ENCODE measurements around the gene SLC44A3. TPM values are rescaled to one million over a fixed set of nuclear protein-coding genes. Genes with fewer than 3 reads are reported as not detected.

The SLC44A3 gene
- total and polyA plus RNA-seq, 8 donors = 3.1 to 80.3 (median 12.0) TPM; not detected in 1

DNA sequence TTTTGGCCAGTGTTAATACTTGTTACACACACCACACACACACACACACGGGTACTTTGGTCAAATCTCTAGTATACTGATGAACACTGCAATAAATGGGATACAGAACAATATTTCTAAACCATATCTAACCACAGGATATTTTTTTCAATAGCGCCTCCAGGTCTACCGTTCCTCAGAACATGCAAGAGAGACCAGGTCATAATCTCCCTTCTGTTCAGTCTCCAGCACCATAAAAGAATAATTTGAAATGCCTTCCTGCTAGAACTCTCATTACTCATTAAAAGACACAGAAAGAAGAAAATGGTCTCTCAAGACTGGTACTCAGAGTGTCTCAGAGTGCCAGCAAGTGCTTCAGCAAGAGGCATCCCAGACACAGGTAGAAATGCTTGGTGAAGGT lies 11.5 kb upstream of the SLC44A3 start:
- Histone ChIP-seq H3K27me3 (no peaks in the 10 kb centered on the region), H3K4me3 (no peak overlapping the region), H3K27ac (no peak overlapping the region), H3K4me1 (peaks cover 7 to 43% (median 14%) of the 10 kb centered on the region in 4 donors), H3K9me3 (no peaks in the 10 kb centered on the region), H3K36me3 (no peaks in the 10 kb centered on the region)
- DNase-seq = no peak
- TF ChIP-seq, protein P1, sequence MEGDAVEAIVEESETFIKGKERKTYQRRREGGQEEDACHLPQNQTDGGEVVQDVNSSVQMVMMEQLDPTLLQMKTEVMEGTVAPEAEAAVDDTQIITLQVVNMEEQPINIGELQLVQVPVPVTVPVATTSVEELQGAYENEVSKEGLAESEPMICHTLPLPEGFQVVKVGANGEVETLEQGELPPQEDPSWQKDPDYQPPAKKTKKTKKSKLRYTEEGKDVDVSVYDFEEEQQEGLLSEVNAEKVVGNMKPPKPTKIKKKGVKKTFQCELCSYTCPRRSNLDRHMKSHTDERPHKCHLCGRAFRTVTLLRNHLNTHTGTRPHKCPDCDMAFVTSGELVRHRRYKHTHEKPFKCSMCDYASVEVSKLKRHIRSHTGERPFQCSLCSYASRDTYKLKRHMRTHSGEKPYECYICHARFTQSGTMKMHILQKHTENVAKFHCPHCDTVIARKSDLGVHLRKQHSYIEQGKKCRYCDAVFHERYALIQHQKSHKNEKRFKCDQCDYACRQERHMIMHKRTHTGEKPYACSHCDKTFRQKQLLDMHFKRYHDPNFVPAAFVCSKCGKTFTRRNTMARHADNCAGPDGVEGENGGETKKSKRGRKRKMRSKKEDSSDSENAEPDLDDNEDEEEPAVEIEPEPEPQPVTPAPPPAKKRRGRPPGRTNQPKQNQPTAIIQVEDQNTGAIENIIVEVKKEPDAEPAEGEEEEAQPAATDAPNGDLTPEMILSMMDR (IDR thresholded peaks at IDR 0.05) = no peak
- TF ChIP-seq POLR2AphosphoS5 (IDR thresholded peaks at IDR 0.05) (no peak), POLR2A (IDR thresholded peaks at IDR 0.05) (no peak), EP300 (IDR thresholded peaks at IDR 0.05) (no peak)
- WGBS, 5 donors = 67 to 90% (median 75%) methylated on average over 3 of the region's 3 CpGs
- intact Hi-C loops (cut with DNase I; ENCODE audit: low total_unique reads) = loop anchor here (5.0 kb wide), 1 partner anchor 286 kb away; no protein-coding TSS in a partner anchor

DNA sequence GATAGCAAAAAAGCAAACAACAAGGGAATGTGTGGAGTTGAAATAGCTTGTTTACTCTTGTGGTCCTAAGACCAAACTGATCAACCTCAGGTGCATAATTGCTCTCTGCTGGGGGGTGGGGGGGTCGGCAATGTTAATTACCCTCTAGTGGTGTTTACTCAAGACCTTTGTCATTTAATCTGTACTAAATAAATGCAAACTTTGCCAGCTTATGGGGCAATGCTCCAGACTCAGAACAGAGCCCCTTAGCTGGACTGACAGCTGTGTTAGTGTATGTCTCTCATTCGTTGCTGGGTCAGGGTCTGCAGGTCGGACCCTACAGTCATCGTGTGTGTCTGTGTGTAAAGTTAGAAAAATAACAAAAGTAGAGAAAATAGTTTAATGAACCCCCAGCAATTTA lies 7.2 kb upstream of the SLC44A3 start:
- Histone ChIP-seq H3K4me1 (peaks cover 0 to 4% (median 0%) of the 10 kb centered on the region in 4 donors), H3K36me3 (no peaks in the 10 kb centered on the region), H3K27ac (no peak overlapping the region), H3K9me3 (no peaks in the 10 kb centered on the region), H3K4me3 (no peak overlapping the region), H3K27me3 (no peaks in the 10 kb centered on the region)
- TF ChIP-seq EP300 (IDR thresholded peaks at IDR 0.05) (no peak), POLR2A (IDR thresholded peaks at IDR 0.05) (no peak), POLR2AphosphoS5 (IDR thresholded peaks at IDR 0.05) (no peak)
- TF ChIP-seq, protein P1 (IDR thresholded peaks at IDR 0.05) = no peak
- intact Hi-C loops (cut with DNase I; ENCODE audit: low total_unique reads) = no loop called here
- 66 to 80% (median 72%) methylated on average over 4 of the region's 4 CpGs for whole genome bisulfite sequencing, 5 donors
- no peak for DNase-seq

DNA sequence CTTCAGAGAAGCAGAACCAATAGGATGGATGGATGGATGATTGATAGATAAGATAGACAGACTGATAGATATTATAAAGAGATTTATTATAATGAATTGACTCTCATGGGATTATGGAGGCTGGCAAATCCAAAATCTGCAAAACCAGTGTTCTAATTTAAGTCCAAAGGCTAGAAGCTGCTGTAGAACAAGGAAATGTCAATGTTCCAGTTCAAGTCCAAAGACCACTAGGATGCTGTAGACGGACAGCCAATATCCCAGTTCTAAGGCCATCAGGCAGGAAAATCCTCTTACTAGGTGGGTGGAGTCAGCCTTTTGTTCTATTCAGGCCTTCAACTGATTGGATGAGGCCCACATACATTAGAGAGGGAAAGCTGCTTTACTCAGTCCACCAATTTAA lies 4.1 kb upstream of the SLC44A3 start:
- H3K27me3 ChIP-seq = peaks cover 0 to 14% (median 4%) of the 10 kb centered on the region in 3 donors

DNA sequence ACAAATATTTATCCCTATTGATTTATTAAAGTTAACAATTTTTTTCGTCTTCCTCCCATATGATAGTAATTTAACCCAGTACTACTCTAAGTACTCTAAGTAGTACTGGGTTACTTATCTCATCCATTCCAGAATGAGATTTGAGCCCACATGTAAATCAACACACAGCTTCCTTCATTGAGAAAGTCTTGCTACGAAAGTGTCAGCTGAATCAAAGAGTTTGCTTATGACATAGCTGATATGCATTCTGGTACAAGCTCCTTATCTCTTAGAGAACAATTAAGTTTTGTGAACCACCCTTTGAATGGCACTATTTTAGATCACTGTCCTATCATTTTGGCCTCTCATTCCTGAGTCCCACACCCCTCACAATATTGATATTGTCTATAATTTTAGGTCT lies 2.4 kb upstream of the SLC44A3 start:
- Histone ChIP-seq H3K4me1 (peaks cover 8 to 39% (median 20%) of the 10 kb centered on the region in 4 donors), H3K27ac (peak overlapping the region in 1 of 5 donors; percentile 14), H3K36me3 (no peaks in the 10 kb centered on the region), H3K4me3 (no peak overlapping the region), H3K9me3 (no peaks in the 10 kb centered on the region), H3K27me3 (peaks cover 0 to 14% (median 4%) of the 10 kb centered on the region in 3 donors)
- TF ChIP-seq POLR2AphosphoS5 (IDR thresholded peaks at IDR 0.05) (peak in 2 of 3 donors; percentile 38 to 60), POLR2A (IDR thresholded peaks at IDR 0.05) (no peak)
- peak in 1 of 2 donors; percentile 38 for DNase-seq
- 36 to 46% (median 44%) methylated on average over 2 of the region's 2 CpGs for WGBS, 5 donors
- intact Hi-C loops (cut with DNase I; ENCODE audit: low total_unique reads) = no loop called here

More for the DNA sequence above, 4.1 kb upstream of the SLC44A3 start:
- DNase-seq = no peak
- 0 to 93% (median 37%) methylated on average over 1 of the region's 1 CpG for WGBS, 5 donors
- TF ChIP-seq EP300 (IDR thresholded peaks at IDR 0.05) (no peak), POLR2A (IDR thresholded peaks at IDR 0.05) (no peak), POLR2AphosphoS5 (IDR thresholded peaks at IDR 0.05) (no peak)
- TF ChIP-seq, protein P1 (IDR thresholded peaks at IDR 0.05) = no peak
- Histone ChIP-seq H3K27ac (no peak overlapping the region), H3K4me3 (no peak overlapping the region), H3K4me1 (peaks cover 0 to 25% (median 12%) of the 10 kb centered on the region in 4 donors), H3K9me3 (no peaks in the 10 kb centered on the region), H3K36me3 (no peaks in the 10 kb centered on the region)
- intact Hi-C loops (cut with DNase I; ENCODE audit: low total_unique reads) = no loop called here

DNA sequence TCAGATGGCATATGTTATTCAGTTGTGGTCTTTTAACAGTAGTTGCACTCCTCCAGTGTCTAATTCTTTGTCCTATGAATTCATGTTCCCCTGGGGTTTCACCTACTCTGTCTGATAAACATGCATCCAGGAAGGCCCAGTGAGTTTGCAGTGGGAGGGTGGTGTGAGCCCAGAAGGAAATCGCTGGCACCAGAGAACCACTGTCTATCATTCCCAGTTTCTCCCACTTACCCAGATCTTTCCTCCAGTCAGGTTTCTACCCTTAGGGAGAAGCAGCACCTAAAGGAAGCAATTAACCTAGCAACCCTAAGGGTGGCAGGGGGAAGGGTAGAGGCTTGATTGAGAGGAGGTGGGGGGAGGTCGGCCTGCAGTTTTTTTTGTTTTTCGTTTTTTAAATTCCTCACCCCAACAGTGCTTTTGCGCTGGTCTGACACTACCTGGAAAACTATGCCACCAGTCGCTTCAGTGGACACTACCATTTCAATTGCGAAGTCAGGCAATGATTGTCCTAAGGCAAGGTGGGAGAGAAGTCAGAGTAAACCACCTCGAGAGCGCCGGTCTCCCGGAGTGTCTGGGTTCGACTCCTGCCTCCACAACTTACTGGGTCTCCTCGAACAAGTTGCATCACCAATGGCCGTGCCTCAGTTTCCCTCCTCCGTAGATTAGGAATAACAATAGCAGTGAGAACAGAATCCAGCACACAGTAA lies 766 bp upstream of the SLC44A3 start:
- 20 to 50% (median 27%) methylated on average over 14 of the region's 14 CpGs for WGBS, 5 donors
- peak in 1 of 2 donors; percentile 36 for DNase-seq
- Histone ChIP-seq H3K9me3 (no peaks in the 10 kb centered on the region), H3K27me3 (peaks cover 0 to 19% (median 4%) of the 10 kb centered on the region in 3 donors), H3K4me3 (peak overlapping the region; percentile 54 to 71 (median 69)), H3K4me1 (peaks cover 8 to 48% (median 30%) of the 10 kb centered on the region in 4 donors), H3K36me3 (no peaks in the 10 kb centered on the region), H3K27ac (peak overlapping the region; percentile 87 to 98 (median 87))
- intact Hi-C loops (cut with DNase I; ENCODE audit: low total_unique reads) = no loop called here
- no peak for TF ChIP-seq EP300 (IDR thresholded peaks at IDR 0.05)
- TF ChIP-seq, protein P1 (IDR thresholded peaks at IDR 0.05) = no peak
- no peak for TF ChIP-seq POLR2A (IDR thresholded peaks at IDR 0.05)
- TF ChIP-seq POLR2AphosphoS5 (IDR thresholded peaks at IDR 0.05) = no peak

All from stomach (tissue), 9 donors.